HEK293T (cell line): ENCODE data around the gene SEMA5A.

Experiments used
- CTCF ChIA-PET: fragments of 350-600 bp; formaldehyde crosslinking; extraction: SDS; loops from one replicate; lab custom pipeline; 2021; ENCODE audit warnings: antibody characterized with exemption, inconsistent platforms; lab: Yijun Ruan, JAX
- POLR2A ChIA-PET: fragments of 350-600 bp; formaldehyde crosslinking; extraction: SDS; loops from one replicate; lab custom pipeline; 2020; ENCODE audit warnings: antibody characterized with exemption, inconsistent platforms; lab: Yijun Ruan, JAX
- DNase-seq: peaks from one replicate; pipeline ENCODE4 v3.0.0; 2012; ENCODE audit warnings: mixed read lengths; ENCODE audit errors: extremely low spot score
- ARNT ChIP-seq: fragments of 450-650 bp; IDR thresholded peaks from 2 replicates; pipeline ENCODE4 v1.6.1; 2017; ENCODE audit warnings: mild to moderate bottlenecking
- BHLHE40 ChIP-seq: fragments of 450-650 bp; IDR thresholded peaks from 2 replicates; pipeline ENCODE4 v1.6.1; 2016; ENCODE audit warnings: mild to moderate bottlenecking, moderate library complexity, borderline replicate concordance
- CTBP1 ChIP-seq: fragments of 450-650 bp; IDR thresholded peaks from 2 replicates; pipeline ENCODE4 v1.6.1; 2016; ENCODE audit warnings: borderline replicate concordance
- ELF4 ChIP-seq: fragments of 450-650 bp; IDR thresholded peaks from 2 replicates; pipeline ENCODE4 v1.6.1; 2017; ENCODE audit warnings: antibody characterized with exemption
- FOXA1 ChIP-seq: fragments of 450-650 bp; IDR thresholded peaks from 2 replicates; pipeline ENCODE4 v1.6.1; 2016; ENCODE audit warnings: mild to moderate bottlenecking
- FOXK2 ChIP-seq: fragments of 450-650 bp; IDR thresholded peaks from 2 replicates; pipeline ENCODE4 v1.6.1; 2016; ENCODE audit warnings: mild to moderate bottlenecking
- FOXM1 ChIP-seq: fragments of 450-650 bp; IDR thresholded peaks from 2 replicates; pipeline ENCODE4 v1.6.1; 2017; ENCODE audit warnings: mild to moderate bottlenecking, borderline replicate concordance
- HDGF ChIP-seq: fragments of 450-650 bp; IDR thresholded peaks from 2 replicates; pipeline ENCODE4 v1.6.1; 2017; ENCODE audit warnings: antibody characterized with exemption, borderline replicate concordance
- L3MBTL2 ChIP-seq: fragments of 450-650 bp; conservative IDR thresholded peaks from 2 replicates; pipeline ENCODE4 v1.6.1; 2016; ENCODE audit warnings: mild to moderate bottlenecking
- LEF1 ChIP-seq: fragments of 450-650 bp; IDR thresholded peaks from 2 replicates; pipeline ENCODE4 v1.6.1; 2017; ENCODE audit warnings: mild to moderate bottlenecking, borderline replicate concordance
- NFRKB ChIP-seq: fragments of 450-650 bp; IDR thresholded peaks from 2 replicates; pipeline ENCODE4 v1.6.1; 2016; ENCODE audit warnings: mild to moderate bottlenecking, moderate library complexity
- PKNOX1 ChIP-seq: fragments of 450-650 bp; IDR thresholded peaks from 2 replicates; pipeline ENCODE4 v1.6.1; 2016
- SP1 ChIP-seq: fragments of 450-650 bp; IDR thresholded peaks from 2 replicates; pipeline ENCODE4 v1.6.1; 2017
- SUZ12 ChIP-seq: fragments of 450-650 bp; IDR thresholded peaks from 2 replicates; pipeline ENCODE4 v1.6.1; 2016; ENCODE audit warnings: mild to moderate bottlenecking
- TARDBP ChIP-seq: fragments of 450-650 bp; IDR thresholded peaks from 2 replicates; pipeline ENCODE4 v1.6.1; 2016
- ZNF384 ChIP-seq: fragments of 450-650 bp; IDR thresholded peaks from 2 replicates; pipeline ENCODE4 v1.6.1; 2016

Gene SEMA5A

GRCh38 chr5:9551567-9552537, 6.0 kb upstream of the SEMA5A start:
- POLR2A ChIA-PET, result no interaction called here
- TF ChIP-seq L3MBTL2, result no peak
- no peak for TF ChIP-seq ARNT
- TF ChIP-seq BHLHE40, result no peak
- no peak for TF ChIP-seq HDGF
- CTCF ChIA-PET, result no interaction called here
- no peak for DNase-seq

GRCh38 chr5:9549941-9550340, 4.1 kb upstream of the SEMA5A start:
- ChIA-PET POLR2A (no interaction called here), CTCF (no interaction called here)
- TF ChIP-seq SUZ12 (no peak), HDGF (no peak), FOXK2 (no peak), ELF4 (no peak), L3MBTL2 (no peak), PKNOX1 (no peak), LEF1 (no peak), SP1 (no peak), NFRKB (no peak), TARDBP (no peak), BHLHE40 (no peak), CTBP1 (no peak), ARNT (no peak), FOXA1 (no peak), FOXM1 (no peak), ZNF384 (no peak)
- no peak for DNase-seq

GRCh38 chr5:9547122-9547947, 1.5 kb upstream of the SEMA5A start:
- ChIA-PET POLR2A (no interaction called here), CTCF (no interaction called here)
- TF ChIP-seq ELF4 (no peak), SUZ12 (no peak), BHLHE40 (no peak), HDGF (no peak), FOXK2 (no peak), FOXA1 (no peak), PKNOX1 (no peak), ARNT (no peak), ZNF384 (no peak), TARDBP (no peak), NFRKB (no peak)
- DNase-seq, result no peak

GRCh38 chr5:9545136-9545991, 511 bp downstream of the SEMA5A start:
- TF ChIP-seq PKNOX1 (no peak), L3MBTL2 (no peak), ZNF384 (no peak), FOXM1 (no peak), CTBP1 (no peak), FOXA1 (no peak), SUZ12 (no peak), TARDBP (no peak), HDGF (no peak), FOXK2 (no peak), ARNT (no peak), LEF1 (no peak), BHLHE40 (no peak), ELF4 (no peak), NFRKB (no peak), SP1 (no peak)
- no peak for DNase-seq
- ChIA-PET CTCF (no interaction called here), POLR2A (no interaction called here)
